Measurements from ENCODE around the gene STK25. TPM values are rescaled to one million over a fixed set of nuclear protein-coding genes. Genes with fewer than 3 reads are reported as not detected.

STK25 gene
- total and polyA plus RNA-seq, 10 of the 15 experiments (the other 5 are each of a cell fraction or from before 2014, with no cell fraction given): 6.0 to 154 (median 89.3) TPM

DNA sequence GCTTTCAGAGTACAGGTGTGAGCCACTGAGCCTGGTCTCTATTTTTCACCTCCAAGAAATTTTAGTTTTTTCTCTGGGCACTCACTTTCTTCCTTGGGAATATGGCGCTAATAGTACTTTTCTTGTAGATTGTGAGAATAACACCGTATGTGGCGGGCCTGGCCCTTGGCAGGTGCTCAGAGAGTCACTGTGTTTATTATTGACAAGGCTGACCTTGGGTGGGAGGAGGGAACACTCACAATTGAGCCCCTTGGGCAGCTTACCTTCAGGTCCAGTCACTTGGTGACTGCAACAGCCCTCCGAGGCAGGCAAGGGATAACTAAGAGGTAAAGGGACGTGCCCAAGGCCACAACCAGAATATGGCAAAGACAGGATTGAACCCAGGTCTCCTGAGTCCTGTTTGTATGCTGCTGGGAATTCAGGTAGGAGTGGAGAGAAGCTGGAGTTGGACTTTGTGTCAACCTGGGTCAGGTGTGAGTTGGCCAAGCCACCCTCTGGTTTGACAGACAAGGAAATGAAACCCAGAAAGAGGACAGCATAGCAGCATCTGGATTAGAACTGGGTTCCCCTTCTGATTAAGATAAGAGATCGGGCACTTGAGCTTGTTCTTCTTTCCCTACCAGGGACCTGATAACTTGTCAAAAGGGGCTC lies 2.8 kb upstream of the STK25 start:
- no peak for FAIRE-seq

More for the DNA sequence above, 2.8 kb upstream of the STK25 start:
- ChIA-PET CTCF (no interaction called here), RAD21 (ENCODE audit: unreplicated experiment) (no interaction called here), SMC1A (ENCODE audit: uncharacterized antibody, unreplicated experiment) (interaction anchor here (0.6 kb wide), 1 partner anchor 26 kb away, joined by 3 read pairs; no protein-coding TSS in a partner anchor), POLR2A (no interaction called here)
- Histone ChIP-seq H3K27ac (ENCODE audit: control insufficient read depth, insufficient read depth) (no peak overlapping the region), H3K4me3 (no peak overlapping the region), H3K79me2 (ENCODE audit: control insufficient read depth, insufficient read depth, low read length) (peaks cover 18% of the 10 kb centered on the region), H4K20me1 (ENCODE audit: control insufficient read depth, insufficient read depth) (no peaks in the 10 kb centered on the region), H3K36me3 (ENCODE audit: control insufficient read depth in 2 of 2, insufficient read depth in 2 of 2, low read length in 1 of 2) (no peaks in the 10 kb centered on the region), H3K9me3 (replicated peaks; ENCODE audit: control insufficient read depth, insufficient read depth, low read length) (no peaks in the 10 kb centered on the region), H3K9ac (ENCODE audit: control insufficient read depth, insufficient read depth, low read length) (no peak overlapping the region), H2AFZ (ENCODE audit: control insufficient read depth, low read depth, low read length) (no peak overlapping the region), H3K4me2 (ENCODE audit: control insufficient read depth, insufficient read depth) (no peak overlapping the region), H3K4me1 (ENCODE audit: control insufficient read depth, insufficient read depth, low read length) (peaks cover 23% of the 10 kb centered on the region), H3K27me3 (replicated peaks in 1 of 2; ENCODE audit: control insufficient read depth in 2 of 2, insufficient read depth in 2 of 2, low read length in 1 of 2) (no peaks in the 10 kb centered on the region)
- DNase-seq (ENCODE audit: low read depth, low spot score): no peak
- in situ Hi-C loops (cut with MboI) (loop anchor here (10.0 kb wide), 1 partner anchor 364 kb away; no protein-coding TSS in a partner anchor), intact Hi-C loops (cut with micrococcal nuclease; ENCODE audit: unreplicated experiment) (no loop called here)
- TF ChIP-seq SUZ12 (IDR thresholded peaks at IDR 0.05; ENCODE audit: unreplicated experiment) (no peak), NR2C1 (IDR thresholded peaks at IDR 0.05) (no peak), NBN (IDR thresholded peaks at IDR 0.05) (no peak), ZZZ3 (IDR thresholded peaks at IDR 0.05; ENCODE audit: control insufficient read depth, insufficient read length, low read depth) (no peak), SPI1 (IDR thresholded peaks at IDR 0.05; ENCODE audit: borderline replicate concordance, insufficient read depth, low read depth, low read length) (no peak), BHLHE40 (IDR thresholded peaks at IDR 0.05; ENCODE audit: borderline replicate concordance in 1 of 2, low read depth in 2 of 2, low read length in 1 of 2) (no peak), BACH1 (IDR thresholded peaks at IDR 0.05; ENCODE audit: borderline replicate concordance) (no peak), HDGF (IDR thresholded peaks at IDR 0.05) (no peak), ZNF384 (IDR thresholded peaks at IDR 0.05; ENCODE audit: borderline replicate concordance, low read depth, low read length) (no peak), ATF3 (IDR thresholded peaks at IDR 0.05; ENCODE audit: borderline replicate concordance, extremely low read depth, low read depth, low read length) (no peak), RAD21 (IDR thresholded peaks at IDR 0.05; ENCODE audit: insufficient read depth, low read depth, low read length) (no peak), EED (IDR thresholded peaks at IDR 0.05; ENCODE audit: low read depth) (no peak), TCF7 (IDR thresholded peaks at IDR 0.05; ENCODE audit: borderline replicate concordance) (no peak), CREB1 (IDR thresholded peaks at IDR 0.05; ENCODE audit: low read depth) (no peak), KLF5 (IDR thresholded peaks at IDR 0.05; ENCODE audit: partially characterized antibody) (no peak), RBBP5 (conservative IDR thresholded peaks at IDR 0.05) (no peak)
- TF ChIP-seq, protein P1, sequence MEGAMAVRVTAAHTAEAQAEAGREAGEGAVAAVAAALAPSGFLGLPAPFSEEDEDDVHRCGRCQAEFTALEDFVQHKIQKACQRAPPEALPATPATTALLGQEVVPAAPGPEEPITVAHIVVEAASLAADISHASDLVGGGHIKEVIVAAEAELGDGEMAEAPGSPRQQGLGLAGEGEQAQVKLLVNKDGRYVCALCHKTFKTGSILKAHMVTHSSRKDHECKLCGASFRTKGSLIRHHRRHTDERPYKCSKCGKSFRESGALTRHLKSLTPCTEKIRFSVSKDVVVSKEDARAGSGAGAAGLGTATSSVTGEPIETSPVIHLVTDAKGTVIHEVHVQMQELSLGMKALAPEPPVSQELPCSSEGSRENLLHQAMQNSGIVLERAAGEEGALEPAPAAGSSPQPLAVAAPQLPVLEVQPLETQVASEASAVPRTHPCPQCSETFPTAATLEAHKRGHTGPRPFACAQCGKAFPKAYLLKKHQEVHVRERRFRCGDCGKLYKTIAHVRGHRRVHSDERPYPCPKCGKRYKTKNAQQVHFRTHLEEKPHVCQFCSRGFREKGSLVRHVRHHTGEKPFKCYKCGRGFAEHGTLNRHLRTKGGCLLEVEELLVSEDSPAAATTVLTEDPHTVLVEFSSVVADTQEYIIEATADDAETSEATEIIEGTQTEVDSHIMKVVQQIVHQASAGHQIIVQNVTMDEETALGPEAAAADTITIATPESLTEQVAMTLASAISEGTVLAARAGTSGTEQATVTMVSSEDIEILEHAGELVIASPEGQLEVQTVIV (IDR thresholded peaks at IDR 0.05; ENCODE audit: borderline replicate concordance, partially characterized antibody): no peak
- 67% methylated on average over 6 of the region's 6 CpGs for WGBS (ENCODE audit: insufficient coverage, insufficient replicate concordance, low lambda C conversion rate, missing lambda C conversion rate)
- BruUV-seq (replicated peaks): TSS peak; percentile 60
- no peak for ATAC-seq
